Body of pancreas (tissue), 4 donors: ENCODE results near the gene BARHL1. TPM values are rescaled to one million over a fixed set of nuclear protein-coding genes. Genes with fewer than 3 reads are reported as not detected.

Experiments
- ATAC-seq: fragments of 150-250 bp; one replicate; pipeline ENCODE4 v1.9.1; 2016
- DNase-seq, 4 donors: peaks; one replicate each; pipeline ENCODE4 v3.0.0-alpha.2; 2019
- H3K27ac ChIP-seq, 4 donors: fragments of 200-600 bp; sonication (generic); 1 replicate in 3 of 4; 2 replicates in 1 of 4; pipeline versions ENCODE4 v1.5.1 to v1.6.1; 2016 to 2019; ENCODE audit warnings: mild to moderate bottlenecking in 1 of 4, mixed read lengths in 1 of 4, moderate library complexity in 1 of 4
- H3K27me3 ChIP-seq, 2 donors: fragments of 200-600 bp; sonication (generic); one replicate each; pipeline ENCODE4 v1.6.0; 2016; ENCODE audit warnings: mild to moderate bottlenecking in 1 of 2
- H3K36me3 ChIP-seq, 2 donors: fragments of 200-600 bp; sonication (generic); replicated peaks in 1 of 2; 2 replicates each; pipeline ENCODE4 v1.5.1; 2016; ENCODE audit warnings: low read depth in 2 of 2; ENCODE audit not compliant: insufficient read depth in 1 of 2
- H3K4me1 ChIP-seq: fragments of 200-600 bp; sonication (generic); one replicate; pipeline ENCODE4 v1.6.0; 2016
- H3K4me3 ChIP-seq, 2 donors: fragments of 200-600 bp; sonication (generic); 1 replicate in 1 of 2; 2 replicates in 1 of 2; pipeline ENCODE4 v1.5.1; 2016 to 2019
- H3K9me3 ChIP-seq, 3 donors: fragments of 200-600 bp; sonication (generic); 1 replicate in 2 of 3; 2 replicates in 1 of 3; pipeline ENCODE4 v1.5.1; 2016
- CTCF ChIP-seq, 7 experiments: fragments of 450-650 bp in 4 of 7; fragments of 200-600 bp in 3 of 7; sonication (generic) in 3 of 7; IDR thresholded peaks; one replicate each; pipeline ENCODE4 v1.5.1; 2016 to 2019; ENCODE audit warnings: antibody characterized with exemption in 7 of 7
- POLR2A ChIP-seq, 3 donors: fragments of 450-650 bp; IDR thresholded peaks; one replicate each; pipeline ENCODE4 v1.6.1; 2016; ENCODE audit warnings: antibody characterized with exemption in 3 of 3, mild to moderate bottlenecking in 2 of 3
- WGBS, 2 donors: methylation state at CpG; one replicate each; pipeline ENCODE4 v1.1.5; 2017; 5-methylcytosine and 5-hydroxymethylcytosine counted together
- intact Hi-C: fragments of 100-400 bp; cut with DNase I; formaldehyde crosslinking; loops from one replicate; pipeline ENCODE4 v1.15.1; 2023
- total RNA-seq, 2 donors: library from RNA; depleted of rRNA; stranded (reverse); fragments of >200 nt; gene quantifications; one replicate each; pipeline ENCODE4 v1.1.0, GENCODE V29; 2016

The BARHL1 gene
- not detected for total RNA-seq

- ATAC-seq (no peak), DNase-seq (no peak)
- no peak for TF ChIP-seq CTCF (IDR thresholded peaks at IDR 0.05)
- no peak for TF ChIP-seq POLR2A (IDR thresholded peaks at IDR 0.05)
- intact Hi-C loops: no loop called here
- 3 to 4% methylated on average over 27 to 31 of the region's 36 CpGs for WGBS, 2 donors
- H3K27me3 ChIP-seq: peaks cover 0 to 65% of the 10 kb centered on the region in 2 donors
- no peak within 1 kb of the TSS for H3K4me3 ChIP-seq
- H3K4me1 ChIP-seq: peaks cover 5% of the 10 kb centered on the region
- no peaks in the 10 kb centered on the region for H3K9me3 ChIP-seq
- H3K27ac ChIP-seq: no peak within 1 kb of the TSS
- H3K36me3 ChIP-seq: no peaks in the 10 kb centered on the region
These were observed at the start of gene BARHL1 for GRCh38 chr9:132582276-132582785. Gene BARHL1, plus strand, starts transcription at chr9:132582606. Its CDS starts 192 bp downstream, at chr9:132582798.

- ATAC-seq (no peak), DNase-seq (no peak)
- no peaks in the 10 kb centered on the region for H3K4me1 ChIP-seq
- no peak overlapping the region for H3K4me3 ChIP-seq
- H3K9me3 ChIP-seq: peaks cover 0 to 5% (median 0%) of the 10 kb centered on the region in 3 donors
- no peaks in the 10 kb centered on the region for H3K27me3 ChIP-seq
- no peak overlapping the region for H3K27ac ChIP-seq
- TF ChIP-seq CTCF (IDR thresholded peaks at IDR 0.05) (no peak), POLR2A (IDR thresholded peaks at IDR 0.05) (no peak)
- 87 to 91% methylated on average over 2 of the region's 2 CpGs for WGBS, 2 donors
- intact Hi-C loops: no loop called here
- H3K36me3 ChIP-seq: no peaks in the 10 kb centered on the region
These were observed 47.6 kb upstream of the BARHL1 start for GRCh38 chr9:132534832-132535231.

- WGBS, 2 donors: 92 to 100% methylated on average over 1 of the region's 1 CpG
- ATAC-seq: no peak
- TF ChIP-seq CTCF (IDR thresholded peaks at IDR 0.05) (no peak), POLR2A (IDR thresholded peaks at IDR 0.05) (no peak)
These were observed 46.3 kb upstream of the BARHL1 start for GRCh38 chr9:132536124-132536523.

GRCh38 chr9:132537352-132537751 lies 45.1 kb upstream of the BARHL1 start:
- Histone ChIP-seq H3K4me1 (no peaks in the 10 kb centered on the region), H3K36me3 (no peaks in the 10 kb centered on the region), H3K4me3 (no peak overlapping the region), H3K27me3 (no peaks in the 10 kb centered on the region), H3K9me3 (peaks cover 0 to 5% (median 0%) of the 10 kb centered on the region in 3 donors), H3K27ac (peak overlapping the region in 1 of 4 donors; percentile 43)
- no peak for ATAC-seq
- 80 to 81% methylated on average over 10 to 12 of the region's 12 CpGs for WGBS, 2 donors
- TF ChIP-seq POLR2A (IDR thresholded peaks at IDR 0.05): no peak
- no peak for TF ChIP-seq CTCF (IDR thresholded peaks at IDR 0.05)
- intact Hi-C loops: no loop called here
- DNase-seq: no peak

More at GRCh38 chr9:132536124-132536523, 46.3 kb upstream of the BARHL1 start:
- Histone ChIP-seq H3K27me3 (no peaks in the 10 kb centered on the region), H3K36me3 (no peaks in the 10 kb centered on the region), H3K4me3 (no peak overlapping the region), H3K9me3 (peaks cover 0 to 5% (median 0%) of the 10 kb centered on the region in 3 donors), H3K27ac (no peak overlapping the region), H3K4me1 (no peaks in the 10 kb centered on the region)
- intact Hi-C loops: no loop called here
- no peak for DNase-seq

- peak; percentile 70 for ATAC-seq
- H3K9me3 ChIP-seq: peaks cover 0 to 5% (median 0%) of the 10 kb centered on the region in 3 donors
- H3K27me3 ChIP-seq: no peaks in the 10 kb centered on the region
- TF ChIP-seq CTCF (IDR thresholded peaks at IDR 0.05): no peak
- TF ChIP-seq POLR2A (IDR thresholded peaks at IDR 0.05): no peak
- no peak overlapping the region for H3K4me3 ChIP-seq
- H3K27ac ChIP-seq: peak overlapping the region in 2 of 4 donors; percentile 43 to 54
- no peaks in the 10 kb centered on the region for H3K36me3 ChIP-seq
- 31 to 39% methylated on average over 8 of the region's 8 CpGs for WGBS, 2 donors
- H3K4me1 ChIP-seq: no peaks in the 10 kb centered on the region
- intact Hi-C loops: no loop called here
- DNase-seq: peak; percentile 16 to 44 (median 30)
These were observed 44.3 kb upstream of the BARHL1 start for GRCh38 chr9:132538071-132538470.
